ENCODE results near the gene PGLYRP4. TPM values are rescaled to one million over a fixed set of nuclear protein-coding genes. Genes with fewer than 3 reads are reported as not detected.

Gene PGLYRP4
- total RNA-seq, 1 experiment from 2014 or later = not detected

DNA sequence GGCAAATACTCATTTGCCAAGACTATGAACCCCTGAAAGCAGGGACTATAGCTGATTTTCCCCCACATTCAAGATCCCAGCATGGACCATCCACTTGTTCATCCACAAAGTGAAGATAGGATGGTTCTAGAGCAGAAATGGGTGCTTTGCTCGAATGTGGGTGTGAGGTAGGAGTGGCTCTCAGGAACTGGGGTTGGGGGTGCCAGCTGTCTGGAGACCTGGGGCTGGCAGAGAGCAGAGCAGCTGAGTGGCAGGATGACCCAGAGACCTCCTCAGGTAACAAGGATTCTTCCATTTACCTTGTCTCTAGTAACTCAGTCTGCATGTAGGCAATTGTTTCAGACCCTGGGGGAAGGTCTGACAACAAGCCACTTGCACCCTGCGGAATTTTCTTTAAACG is 15.0 kb upstream of the PGLYRP4 start:
- Histone ChIP-seq H3K9me3 (ENCODE audit: insufficient read depth, low read depth) (no peaks in the 10 kb centered on the region), H3K27me3 (ENCODE audit: insufficient read depth, low read depth) (no peaks in the 10 kb centered on the region), H2AFZ (no peak overlapping the region), H3K36me3 (ENCODE audit: low read depth) (peaks cover 13% of the 10 kb centered on the region), H3K4me1 (replicated peaks; ENCODE audit: insufficient read depth) (peaks cover 92% of the 10 kb centered on the region), H4K20me1 (ENCODE audit: insufficient read depth) (no peaks in the 10 kb centered on the region), H3K4me2 (peak overlapping the region; percentile 71), H3K9me2 (ENCODE audit: insufficient read depth) (no peaks in the 10 kb centered on the region), H3K79me2 (ENCODE audit: low read depth) (peaks cover 15% of the 10 kb centered on the region), H3K4me3 (0 out of 2 replicates have a peak overlapping the region, but pooled peaks have one; percentile 22), H3F3A (ENCODE audit: insufficient read depth, low read depth) (peaks cover 72% of the 10 kb centered on the region), H3K27ac (peak overlapping the region; percentile 96)
- no peak for DNase-seq
- no peak for TF ChIP-seq EZH2 (IDR thresholded peaks at IDR 0.05; ENCODE audit: low read depth)
- TF ChIP-seq, protein P1, sequence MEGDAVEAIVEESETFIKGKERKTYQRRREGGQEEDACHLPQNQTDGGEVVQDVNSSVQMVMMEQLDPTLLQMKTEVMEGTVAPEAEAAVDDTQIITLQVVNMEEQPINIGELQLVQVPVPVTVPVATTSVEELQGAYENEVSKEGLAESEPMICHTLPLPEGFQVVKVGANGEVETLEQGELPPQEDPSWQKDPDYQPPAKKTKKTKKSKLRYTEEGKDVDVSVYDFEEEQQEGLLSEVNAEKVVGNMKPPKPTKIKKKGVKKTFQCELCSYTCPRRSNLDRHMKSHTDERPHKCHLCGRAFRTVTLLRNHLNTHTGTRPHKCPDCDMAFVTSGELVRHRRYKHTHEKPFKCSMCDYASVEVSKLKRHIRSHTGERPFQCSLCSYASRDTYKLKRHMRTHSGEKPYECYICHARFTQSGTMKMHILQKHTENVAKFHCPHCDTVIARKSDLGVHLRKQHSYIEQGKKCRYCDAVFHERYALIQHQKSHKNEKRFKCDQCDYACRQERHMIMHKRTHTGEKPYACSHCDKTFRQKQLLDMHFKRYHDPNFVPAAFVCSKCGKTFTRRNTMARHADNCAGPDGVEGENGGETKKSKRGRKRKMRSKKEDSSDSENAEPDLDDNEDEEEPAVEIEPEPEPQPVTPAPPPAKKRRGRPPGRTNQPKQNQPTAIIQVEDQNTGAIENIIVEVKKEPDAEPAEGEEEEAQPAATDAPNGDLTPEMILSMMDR (conservative IDR thresholded peaks at IDR 0.05) = no peak
- ChIA-PET POLR2A (ENCODE audit: unreplicated experiment) (interaction anchor here (0.7 kb wide), 1 partner anchor 181 kb away, joined by 8 read pairs; no protein-coding TSS in a partner anchor), CTCF (no interaction called here)
- intact Hi-C loops (cut with micrococcal nuclease; ENCODE audit: unreplicated experiment) = no loop called here
- BruUV-seq (replicated peaks) = no TSS peak

DNA sequence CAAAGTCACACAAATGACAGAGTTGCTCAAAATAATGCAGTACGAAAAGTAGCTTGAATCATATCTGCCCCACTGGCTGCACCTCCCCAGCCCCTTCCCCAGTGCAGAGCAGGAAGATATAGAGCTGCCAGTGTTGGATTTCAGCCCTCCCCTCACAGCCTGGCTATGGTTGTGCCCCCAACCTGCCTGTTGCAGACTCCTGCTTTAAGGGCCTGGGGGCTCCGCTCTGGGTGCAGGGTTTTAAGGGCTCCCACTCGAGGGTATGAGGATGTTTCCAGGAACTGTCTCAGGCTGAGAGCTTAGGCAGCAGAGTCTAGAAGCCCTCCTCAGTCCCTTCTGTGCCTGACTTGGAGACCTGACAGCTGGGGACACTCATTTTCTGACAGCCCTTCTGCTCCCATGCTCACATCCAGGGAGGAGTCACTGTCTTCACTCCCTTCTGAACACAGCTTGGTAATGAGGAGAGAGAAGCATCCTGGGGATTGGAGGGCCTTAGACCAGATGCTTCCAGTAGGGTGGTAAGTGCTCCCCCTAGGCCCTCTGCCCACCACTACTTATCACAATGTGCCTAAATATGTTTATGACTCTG is 13.6 kb upstream of the PGLYRP4 start:
- no peak for DNase-seq
- TF ChIP-seq, protein P1 (conservative IDR thresholded peaks at IDR 0.05) = no peak
- TF ChIP-seq EZH2 (IDR thresholded peaks at IDR 0.05; ENCODE audit: low read depth) = no peak
- H3K4me1 ChIP-seq (replicated peaks; ENCODE audit: insufficient read depth) = peaks cover 80% of the 10 kb centered on the region
- H3K27ac ChIP-seq = peak overlapping the region; percentile 42; the same call in 1 of the 2 replicates
- peaks cover 83% of the 10 kb centered on the region for H3F3A ChIP-seq (ENCODE audit: insufficient read depth, low read depth)
- H3K9me2 ChIP-seq (ENCODE audit: insufficient read depth) = no peaks in the 10 kb centered on the region
- no peaks in the 10 kb centered on the region for H3K9me3 ChIP-seq (ENCODE audit: insufficient read depth, low read depth)
- ChIA-PET CTCF (interaction anchor here (0.7 kb wide), 1 partner anchor 1249 kb away, joined by 3 read pairs; no protein-coding TSS in a partner anchor), POLR2A (ENCODE audit: unreplicated experiment) (no interaction called here)
- no TSS peak for BruUV-seq (replicated peaks)
- H3K27me3 ChIP-seq (ENCODE audit: insufficient read depth, low read depth) = no peaks in the 10 kb centered on the region
- intact Hi-C loops (cut with micrococcal nuclease; ENCODE audit: unreplicated experiment) = no loop called here
- peaks cover 19% of the 10 kb centered on the region for H3K36me3 ChIP-seq (ENCODE audit: low read depth)
- H4K20me1 ChIP-seq (ENCODE audit: insufficient read depth) = no peaks in the 10 kb centered on the region
- peak overlapping the region; percentile 71; the same call in 1 of the 2 replicates for H3K4me2 ChIP-seq
- no peak overlapping the region for H3K4me3 ChIP-seq
- no peak overlapping the region for H2AFZ ChIP-seq
- peaks cover 25% of the 10 kb centered on the region for H3K79me2 ChIP-seq (ENCODE audit: low read depth)

DNA sequence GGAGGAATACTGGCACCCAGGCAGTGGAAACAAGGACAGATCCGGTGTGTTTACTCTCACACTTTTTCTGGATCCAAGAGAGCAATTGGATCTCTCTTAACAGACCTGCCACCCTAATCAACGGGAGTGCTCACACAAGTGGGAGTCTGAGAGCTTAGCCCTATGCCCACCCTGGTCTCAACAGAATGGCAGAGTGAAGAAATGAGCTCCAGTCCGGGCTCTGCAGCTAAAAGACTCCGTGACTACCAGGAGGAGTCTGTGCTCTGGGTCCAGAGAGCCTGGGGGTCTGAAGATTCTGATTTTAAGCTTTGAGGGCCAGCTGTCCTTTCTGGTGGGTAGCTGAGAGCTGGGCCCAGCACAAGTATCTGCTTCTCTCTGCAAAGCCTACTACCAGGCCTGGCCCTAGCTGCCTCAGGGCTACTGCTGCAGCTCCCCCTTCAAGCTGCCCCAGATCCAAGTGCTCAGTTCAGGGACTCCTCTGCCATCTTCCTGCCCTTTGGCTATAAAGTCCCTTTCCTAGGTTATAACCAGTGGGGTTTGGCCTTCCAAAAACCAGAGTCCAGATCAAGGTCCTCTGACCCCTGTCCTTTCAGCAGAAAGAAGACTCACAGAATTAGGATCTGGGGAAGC is 13.0 kb upstream of the PGLYRP4 start:
- Histone ChIP-seq H3K4me2 (peak overlapping the region; percentile 97; the same call in 1 of the 2 replicates), H3K4me3 (no peak overlapping the region), H3K36me3 (ENCODE audit: low read depth) (peaks cover 19% of the 10 kb centered on the region), H3K27ac (peak overlapping the region; percentile 42), H3F3A (ENCODE audit: insufficient read depth, low read depth) (peaks cover 89% of the 10 kb centered on the region), H3K79me2 (ENCODE audit: low read depth) (peaks cover 25% of the 10 kb centered on the region), H3K9me2 (ENCODE audit: insufficient read depth) (no peaks in the 10 kb centered on the region), H3K9me3 (ENCODE audit: insufficient read depth, low read depth) (no peaks in the 10 kb centered on the region), H2AFZ (no peak overlapping the region), H4K20me1 (ENCODE audit: insufficient read depth) (no peaks in the 10 kb centered on the region), H3K4me1 (replicated peaks; ENCODE audit: insufficient read depth) (peaks cover 81% of the 10 kb centered on the region), H3K27me3 (ENCODE audit: insufficient read depth, low read depth) (no peaks in the 10 kb centered on the region)
- intact Hi-C loops (cut with micrococcal nuclease; ENCODE audit: unreplicated experiment) = no loop called here
- DNase-seq = no peak
- TF ChIP-seq, protein P1 (conservative IDR thresholded peaks at IDR 0.05) = no peak
- no peak for TF ChIP-seq EZH2 (IDR thresholded peaks at IDR 0.05; ENCODE audit: low read depth)
- CTCF ChIA-PET = no interaction called here
- POLR2A ChIA-PET (ENCODE audit: unreplicated experiment) = no interaction called here
- no TSS peak for BruUV-seq (replicated peaks)

All from PC-9 (cell line).